MCF 10A (cell line): Measurements from ENCODE around the gene TMEM131L. TPM values are rescaled to one million over a fixed set of nuclear protein-coding genes. Genes with fewer than 3 reads are reported as not detected.
"Not testable (repeated sequence)": the region's sequence is repeated elsewhere in the genome, so short reads cannot be mapped to it uniquely, and the experiment has no call there.

Source experiments
- BruUV-seq: library from RNA; stranded (reverse); fragments of 400-500 nt; replicated peaks from 2 replicates; lab custom pipeline; 2021; lab: Mats Ljungman, UMichigan
- CTCF ChIA-PET: fragments of 300-600 bp; sonication (Branson Sonifier 250); formaldehyde crosslinking; extraction: SDS; loops from one replicate; lab custom pipeline; 2021; ENCODE audit warnings: antibody characterized with exemption, inconsistent platforms; lab: Yijun Ruan, JAX
- POLR2A ChIA-PET: fragments of 300-600, 350-650 bp; sonication (Branson Sonifier 250); formaldehyde crosslinking; extraction: SDS; loops from one replicate; lab custom pipeline; 2020; ENCODE audit warnings: antibody characterized with exemption, inconsistent platforms; lab: Yijun Ruan, JAX
- DNase-seq: peaks from one replicate; pipeline ENCODE4 v3.0.0-alpha.2; 2018; ENCODE audit not compliant: unreplicated experiment
- H3K27ac Mint-ChIP-seq: one replicate; pipeline ENCODE4 v1.8.0; 2022; ENCODE audit warnings: mild to moderate bottlenecking, low read depth, mixed read lengths; ENCODE audit not compliant: unreplicated experiment
- H3K27me3 Mint-ChIP-seq: one replicate; pipeline ENCODE4 v1.8.0; 2022; ENCODE audit warnings: mixed read lengths; ENCODE audit not compliant: insufficient read depth, unreplicated experiment
- H3K36me3 Mint-ChIP-seq: one replicate; pipeline ENCODE4 v1.8.0; 2022; ENCODE audit warnings: mild to moderate bottlenecking, moderate library complexity, mixed read lengths; ENCODE audit not compliant: insufficient read depth, unreplicated experiment
- H3K4me1 Mint-ChIP-seq: one replicate; pipeline ENCODE4 v1.8.0; 2022; ENCODE audit warnings: mixed read lengths; ENCODE audit not compliant: insufficient read depth, unreplicated experiment
- H3K4me3 Mint-ChIP-seq: one replicate; pipeline ENCODE4 v1.8.0; 2022; ENCODE audit warnings: mild to moderate bottlenecking, moderate library complexity, mixed read lengths; ENCODE audit not compliant: unreplicated experiment
- H3K9me3 Mint-ChIP-seq: one replicate; pipeline ENCODE4 v1.8.0; 2022; ENCODE audit warnings: mixed read lengths; ENCODE audit not compliant: unreplicated experiment
- CTCF ChIP-seq: fragments of 200-600 bp; IDR thresholded peaks from one replicate; pipeline ENCODE4 v1.8.0; 2022; ENCODE audit warnings: antibody characterized with exemption, mild to moderate bottlenecking; ENCODE audit not compliant: unreplicated experiment
- intact Hi-C: fragments of 100-400 bp; cut with micrococcal nuclease; formaldehyde crosslinking; loops from 2 replicates; pipeline ENCODE4 v1.14.1; 2022
- total RNA-seq: library from RNA; stranded (reverse); gene quantifications from 2 replicates; pipeline ENCODE4 v1.2.3, GENCODE V29; 2022

The TMEM131L gene
- total RNA-seq, 1 experiment from 2014 or later, result 10.1 TPM

- H3K4me1 Mint-ChIP-seq, result peaks cover 36% of the 10 kb centered on the region
- ChIA-PET POLR2A (interaction anchor here (0.6 to 11.1 kb wide), 9 partner anchors 15 to 133 kb away, joined by 3 to 196 read pairs (median 4); no protein-coding TSS in a partner anchor), CTCF (interaction anchor here (0.6 to 1.5 kb wide), 5 partner anchors 11 to 125 kb away, joined by 3 to 9 read pairs (median 3); partner anchors contain the start of gene MND1)
- peak overlapping the region; percentile 64 for H3K27ac Mint-ChIP-seq
- H3K27me3 Mint-ChIP-seq, result no peaks in the 10 kb centered on the region
- intact Hi-C loops, result no loop called here
- no peak for TF ChIP-seq CTCF
- DNase-seq, result no peak
- peaks cover 10% of the 10 kb centered on the region for H3K36me3 Mint-ChIP-seq
- H3K4me3 Mint-ChIP-seq, result peak overlapping the region; percentile 87
- BruUV-seq, result no TSS peak
- H3K9me3 Mint-ChIP-seq, result no peaks in the 10 kb centered on the region
Measured at GRCh38 chr4:153469031-153469430, 2.9 kb downstream of the TMEM131L start.

DNA sequence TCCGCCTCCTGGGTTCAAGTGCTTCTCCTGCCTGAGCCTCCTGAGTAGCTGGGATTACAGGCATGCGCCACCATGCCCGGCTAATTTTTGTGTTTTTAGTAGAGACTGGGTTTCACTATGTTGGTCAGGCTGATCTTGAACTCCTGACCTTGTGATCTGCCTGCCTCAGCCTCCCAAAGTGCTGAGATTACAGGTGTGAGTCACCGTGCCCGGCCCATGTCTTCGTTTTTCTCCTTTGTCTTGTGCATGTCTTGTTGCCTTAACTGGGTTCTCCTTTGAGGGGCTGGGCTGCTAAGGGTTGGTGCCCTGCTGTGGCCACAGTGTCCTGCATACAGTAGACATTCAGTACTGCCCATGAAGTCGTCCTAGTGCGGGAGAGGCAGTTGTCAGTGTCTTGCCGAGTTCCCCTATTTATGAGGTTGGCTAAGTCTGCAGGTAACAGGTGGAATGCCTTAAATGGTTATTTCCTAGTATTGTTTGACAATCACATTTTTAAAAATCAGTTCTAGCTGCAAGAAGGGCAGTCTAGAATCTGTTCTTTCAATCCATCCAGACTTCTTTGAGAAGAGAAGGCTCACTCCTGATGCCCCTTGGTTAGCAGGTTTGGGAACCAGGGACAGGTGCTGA, 5.0 kb downstream of the TMEM131L start:
- Mint-ChIP-seq H3K27ac (peak overlapping the region; percentile 47), H3K36me3 (peaks cover 20% of the 10 kb centered on the region), H3K4me3 (peak overlapping the region; percentile 48), H3K4me1 (peaks cover 30% of the 10 kb centered on the region)
- H3K9me3 Mint-ChIP-seq, H3K27me3 Mint-ChIP-seq, intact Hi-C loops, DNase-seq, BruUV-seq: not testable (repeated sequence)
- CTCF ChIA-PET, result interaction anchor here (0.6 kb wide), 1 partner anchor 106 kb away, joined by 3 read pairs; no protein-coding TSS in a partner anchor
- POLR2A ChIA-PET, result interaction anchor here (0.6 to 11.1 kb wide), 3 partner anchors 8 to 60 kb away, joined by 3 to 196 read pairs (median 3); no protein-coding TSS in a partner anchor

GRCh38 chr4:153471698-153472093, 5.5 kb downstream of the TMEM131L start:
- TF ChIP-seq CTCF, result no peak
- Mint-ChIP-seq H3K9me3 (no peaks in the 10 kb centered on the region), H3K4me3 (peak overlapping the region; percentile 48), H3K27me3 (no peaks in the 10 kb centered on the region), H3K4me1 (peaks cover 30% of the 10 kb centered on the region), H3K27ac (peak overlapping the region; percentile 47), H3K36me3 (peaks cover 20% of the 10 kb centered on the region)
- POLR2A ChIA-PET, result interaction anchor here (0.6 to 11.1 kb wide), 2 partner anchors 9 to 17 kb away, joined by 3 to 196 read pairs; no protein-coding TSS in a partner anchor
- intact Hi-C loops, result no loop called here
- no TSS peak for BruUV-seq
- DNase-seq, result peak; percentile 55
- CTCF ChIA-PET, result interaction anchor here (0.6 kb wide), 1 partner anchor 105 kb away, joined by 3 read pairs; no protein-coding TSS in a partner anchor

DNA sequence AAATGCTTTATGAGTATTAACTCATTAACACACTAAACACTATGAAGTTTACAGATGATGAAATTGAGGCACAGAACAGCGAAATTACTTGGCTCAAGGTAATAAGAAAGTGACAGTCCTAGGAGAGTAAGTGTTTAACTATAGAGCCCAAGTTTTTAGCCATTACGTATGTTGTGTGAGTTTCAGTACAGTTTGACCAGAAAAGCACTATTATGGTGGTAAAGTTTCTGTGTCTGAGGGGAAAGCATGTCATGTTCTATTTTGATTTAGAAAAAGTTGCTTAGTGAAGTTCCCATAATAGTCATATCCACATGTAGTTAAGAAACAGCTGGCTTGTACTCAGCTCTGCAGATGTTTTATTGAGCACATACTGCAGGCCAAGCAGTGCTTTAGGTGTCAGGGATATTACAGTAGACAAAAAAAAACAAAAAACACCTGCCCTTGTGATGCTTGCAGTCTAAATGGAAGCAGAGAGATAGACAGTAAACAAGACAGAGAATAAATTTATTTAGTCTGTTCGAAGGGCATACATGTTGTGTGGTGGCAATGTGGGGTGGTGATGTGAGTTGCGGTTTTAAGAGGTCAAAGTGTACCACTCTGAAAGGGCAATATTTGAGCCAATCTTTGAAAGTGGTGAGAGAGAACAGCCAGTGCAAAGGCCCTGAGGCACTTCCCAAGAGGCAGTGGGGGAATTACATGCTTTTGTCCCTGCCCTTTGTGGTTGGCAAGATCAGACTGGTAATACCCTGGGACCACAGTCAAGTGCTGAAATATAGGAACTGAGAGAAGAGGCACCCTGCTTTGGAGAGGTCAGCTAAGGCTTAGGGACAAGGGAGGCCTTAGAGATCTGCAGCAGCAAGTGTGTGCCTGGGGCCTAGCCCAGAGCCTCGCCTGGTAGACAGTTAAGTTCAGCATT, 6.2 kb downstream of the TMEM131L start:
- H3K36me3 Mint-ChIP-seq, result peaks cover 20% of the 10 kb centered on the region
- peaks cover 28% of the 10 kb centered on the region for H3K4me1 Mint-ChIP-seq
- peak overlapping the region; percentile 47 for H3K27ac Mint-ChIP-seq
- ChIA-PET CTCF (no interaction called here), POLR2A (interaction anchor here (11.1 kb wide), 1 partner anchor 16 kb away, joined by 196 read pairs; no protein-coding TSS in a partner anchor)
- BruUV-seq, result no TSS peak
- TF ChIP-seq CTCF, result no peak
- no peaks in the 10 kb centered on the region for H3K27me3 Mint-ChIP-seq
- no peaks in the 10 kb centered on the region for H3K9me3 Mint-ChIP-seq
- no peak for DNase-seq
- peak overlapping the region; percentile 48 for H3K4me3 Mint-ChIP-seq
- intact Hi-C loops, result no loop called here
